H9 (cell line): ENCODE measurements around the gene CACHD1. TPM values are rescaled to one million over a fixed set of nuclear protein-coding genes. Genes with fewer than 3 reads are reported as not detected.

Experiments used
- DNase-seq: peaks from one replicate; pipeline ENCODE4 v3.0.0-alpha.2; 2017
- H2AFZ ChIP-seq: one replicate; pipeline ENCODE4 v1.6.1; 2013; ENCODE audit warnings: mild to moderate bottlenecking, low read length, control low read depth, moderate library complexity
- H2AK5ac ChIP-seq: 2 replicates; pipeline ENCODE4 v1.6.1; 2013; ENCODE audit warnings: low read length, control low read depth, mixed read lengths; ENCODE audit not compliant: insufficient read length
- H2BK120ac ChIP-seq: one replicate; pipeline ENCODE4 v1.6.1; 2013; ENCODE audit warnings: low read depth, mild to moderate bottlenecking, low read length, control low read depth, inconsistent platforms; ENCODE audit not compliant: poor library complexity, severe bottlenecking
- H2BK12ac ChIP-seq: 2 replicates; pipeline ENCODE4 v1.6.1; 2013; ENCODE audit warnings: low read length, control low read depth, mixed read lengths, low read depth; ENCODE audit not compliant: insufficient read length
- H2BK15ac ChIP-seq: 2 replicates; pipeline ENCODE4 v1.6.1; 2013; ENCODE audit warnings: low read depth, low read length, control low read depth
- H2BK20ac ChIP-seq: one replicate; pipeline ENCODE4 v1.6.1; 2013; ENCODE audit warnings: low read depth, mild to moderate bottlenecking, low read length, control low read depth, inconsistent platforms; ENCODE audit not compliant: poor library complexity, severe bottlenecking
- H2BK5ac ChIP-seq: 2 replicates; pipeline ENCODE4 v1.6.1; 2013; ENCODE audit warnings: low read length, control low read depth, mixed read lengths; ENCODE audit not compliant: insufficient read length
- H3K14ac ChIP-seq: 2 replicates; pipeline ENCODE4 v1.6.1; 2013; ENCODE audit warnings: low read length, control low read depth; ENCODE audit not compliant: insufficient read depth
- H3K18ac ChIP-seq: 2 replicates; pipeline ENCODE4 v1.6.1; 2013; ENCODE audit warnings: low read depth, mild to moderate bottlenecking, mixed read lengths, low read length, control low read depth; ENCODE audit not compliant: insufficient read length
- H3K23ac ChIP-seq: 2 replicates; pipeline ENCODE4 v1.6.1; 2013; ENCODE audit warnings: low read length, control low read depth, mixed read lengths, low read depth; ENCODE audit not compliant: insufficient read length
- H3K23me2 ChIP-seq: 2 replicates; pipeline ENCODE4 v1.6.1; 2013; ENCODE audit warnings: low read depth, mild to moderate bottlenecking, mixed read lengths, low read length, control low read depth; ENCODE audit not compliant: insufficient read length, poor library complexity, severe bottlenecking
- H3K27ac ChIP-seq: 2 replicates; pipeline ENCODE4 v1.5.1; 2013; ENCODE audit warnings: low read length, control low read depth, mixed read lengths, low read depth; ENCODE audit not compliant: insufficient read length
- H3K27me3 ChIP-seq: 2 replicates; pipeline ENCODE4 v1.6.1; 2013; ENCODE audit warnings: low read length, control low read depth, inconsistent platforms; ENCODE audit not compliant: insufficient read depth
- H3K4ac ChIP-seq: 2 replicates; pipeline ENCODE4 v1.6.1; 2013; ENCODE audit warnings: low read depth, mild to moderate bottlenecking, control low read depth, inconsistent platforms, low read length, moderate library complexity
- H3K4me1 ChIP-seq: 2 replicates; pipeline ENCODE4 v1.6.1; 2013; ENCODE audit warnings: low read length, control low read depth, inconsistent platforms; ENCODE audit not compliant: insufficient read depth
- H3K4me2 ChIP-seq: 2 replicates; pipeline ENCODE4 v1.6.1; 2013; ENCODE audit warnings: low read length, control low read depth, mixed read lengths; ENCODE audit not compliant: insufficient read length, insufficient read depth
- H3K56ac ChIP-seq: 2 replicates; pipeline ENCODE4 v1.6.1; 2013; ENCODE audit warnings: low read depth, mild to moderate bottlenecking, mixed read lengths, low read length, control low read depth; ENCODE audit not compliant: insufficient read length
- H3K79me1 ChIP-seq: 2 replicates; pipeline ENCODE4 v1.6.1; 2013; ENCODE audit warnings: low read depth, mild to moderate bottlenecking, moderate library complexity, low read length, control low read depth, inconsistent platforms; ENCODE audit not compliant: insufficient read depth, poor library complexity, severe bottlenecking
- H3K79me2 ChIP-seq: 2 replicates; pipeline ENCODE4 v1.6.1; 2013; ENCODE audit warnings: low read length, control low read depth, inconsistent platforms; ENCODE audit not compliant: insufficient read depth
- H3K9ac ChIP-seq: 2 replicates; pipeline ENCODE4 v1.6.1; 2013; ENCODE audit warnings: low read length, control low read depth, mixed read lengths; ENCODE audit not compliant: insufficient read length; ENCODE audit errors: extremely low read depth
- H3K9me3 ChIP-seq: one replicate; pipeline ENCODE4 v1.6.1; 2013; ENCODE audit warnings: low read depth, low read length, inconsistent platforms; ENCODE audit not compliant: control insufficient read depth
- H3T11ph ChIP-seq: one replicate; pipeline ENCODE4 v1.6.1; 2013; ENCODE audit warnings: mild to moderate bottlenecking, low read length, control low read depth, inconsistent platforms
- H4K20me1 ChIP-seq: one replicate; pipeline ENCODE4 v1.6.1; 2013; ENCODE audit not compliant: control insufficient read depth, insufficient read length, insufficient read depth
- H4K5ac ChIP-seq: 2 replicates; pipeline ENCODE4 v1.6.1; 2013; ENCODE audit warnings: low read depth, mild to moderate bottlenecking, mixed read lengths, low read length, control low read depth; ENCODE audit not compliant: insufficient read length
- H4K8ac ChIP-seq: replicated peaks from 2 replicates; pipeline ENCODE4 v1.6.1; 2013; ENCODE audit warnings: low read length, control low read depth, mixed read lengths, low read depth; ENCODE audit not compliant: insufficient read length
- H4K91ac ChIP-seq: 2 replicates; pipeline ENCODE4 v1.6.1; 2013; ENCODE audit warnings: low read depth, mild to moderate bottlenecking, moderate library complexity, mixed read lengths, low read length, control low read depth; ENCODE audit not compliant: insufficient read length
- H3K27ac Mint-ChIP-seq, 3 experiments: 2 replicates in 2 of 3; 3 replicates in 1 of 3; pipeline ENCODE4 v1.8.0; 2020 to 2021; ENCODE audit warnings: mixed read lengths in 3 of 3, mild to moderate bottlenecking in 1 of 3, moderate library complexity in 1 of 3
- H3K27me3 Mint-ChIP-seq: 2 replicates; pipeline ENCODE4 v1.8.0; 2021; ENCODE audit warnings: low read depth, mild to moderate bottlenecking, moderate library complexity, mixed read lengths
- H3K36me3 Mint-ChIP-seq, 3 experiments: 2 replicates in 2 of 3; 3 replicates in 1 of 3; pipeline ENCODE4 v1.8.0; 2020 to 2021; ENCODE audit warnings: low read depth in 3 of 3, mixed read lengths in 3 of 3; ENCODE audit not compliant: insufficient read depth in 1 of 3
- H3K4me1 Mint-ChIP-seq, 2 experiments: 2 replicates each; pipeline ENCODE4 v1.8.0; 2020; ENCODE audit warnings: mixed read lengths in 2 of 2
- H3K4me3 Mint-ChIP-seq, 2 experiments: 2 replicates in 1 of 2; 3 replicates in 1 of 2; pipeline ENCODE4 v1.8.0; 2020 to 2021; ENCODE audit warnings: mild to moderate bottlenecking in 2 of 2, mixed read lengths in 2 of 2, moderate library complexity in 1 of 2
- H3K9me3 Mint-ChIP-seq, 2 experiments: 2 replicates in 1 of 2; 3 replicates in 1 of 2; pipeline ENCODE4 v1.8.0; 2020; ENCODE audit warnings: mild to moderate bottlenecking in 2 of 2, mixed read lengths in 2 of 2, moderate library complexity in 1 of 2
- CTCF ChIP-seq: fragments of 200-600 bp; sonication (generic); conservative IDR thresholded peaks from 3 replicates; pipeline ENCODE4 v1.8.0; 2021; ENCODE audit warnings: antibody characterized with exemption, mild to moderate bottlenecking
- WGBS: extraction: QIAGEN DNeasy Blood & Tissue Kit; methylation state at CpG from one replicate; pipeline ENCODE4 v1.1.7; 2013; ENCODE audit warnings: missing lambda C conversion rate, low lambda C conversion rate, mixed read lengths; ENCODE audit not compliant: insufficient read length; ENCODE audit errors: extremely low coverage; 5-methylcytosine and 5-hydroxymethylcytosine counted together
- total RNA-seq: library from RNA; stranded (reverse); gene quantifications from 2 replicates; pipeline ENCODE4 v1.2.1, GENCODE V29; 2021

Gene CACHD1
- total RNA-seq, 1 experiment from 2014 or later: 94.2 TPM

GRCh38 chr1:64483731-64484414 is 13.9 kb downstream of the CACHD1 start:
- Mint-ChIP-seq H3K4me1 (peaks cover 82 to 90% of the 10 kb centered on the region in 2 experiments), H3K27ac (peak overlapping the region; percentile 53 to 73 (median 60); a peak in 5 of 7 replicates), H3K27me3 (no peaks in the 10 kb centered on the region), H3K9me3 (no peaks in the 10 kb centered on the region), H3K4me3 (no peak overlapping the region), H3K36me3 (peaks cover 0 to 3% (median 0%) of the 10 kb centered on the region in 3 experiments; a peak in 4 of 7 replicates)
- H3T11ph ChIP-seq: no peak overlapping the region
- H2AK5ac ChIP-seq: no peak overlapping the region
- H3K4ac ChIP-seq: no peak overlapping the region
- no peak overlapping the region for H3K4me2 ChIP-seq
- no peak overlapping the region for H3K23ac ChIP-seq
- DNase-seq: peak; percentile 57
- H3K14ac ChIP-seq: no peak overlapping the region
- H2BK15ac ChIP-seq: no peak overlapping the region
- WGBS: no CpG with 5 or more reads among the region's 7 CpGs
- H3K27ac ChIP-seq: no peak overlapping the region
- TF ChIP-seq CTCF: no peak
- H2BK120ac ChIP-seq: no peak overlapping the region
- no peak overlapping the region for H4K8ac ChIP-seq
- H2AFZ ChIP-seq: no peak overlapping the region
- no peaks in the 10 kb centered on the region for H4K20me1 ChIP-seq
- no peaks in the 10 kb centered on the region for H3K79me1 ChIP-seq
- H2BK5ac ChIP-seq: no peak overlapping the region
- no peak overlapping the region for H3K9ac ChIP-seq
- H3K9me3 ChIP-seq: no peaks in the 10 kb centered on the region
- peaks cover 13% of the 10 kb centered on the region; the same call in 1 of the 2 replicates for H3K4me1 ChIP-seq
- H3K23me2 ChIP-seq: no peaks in the 10 kb centered on the region
- H3K56ac ChIP-seq: no peak overlapping the region
- no peak overlapping the region for H3K18ac ChIP-seq
- peaks cover 19% of the 10 kb centered on the region; the same call in 1 of the 2 replicates for H3K79me2 ChIP-seq
- no peaks in the 10 kb centered on the region for H3K27me3 ChIP-seq
- no peak overlapping the region for H4K91ac ChIP-seq
- H2BK20ac ChIP-seq: no peak overlapping the region
- H4K5ac ChIP-seq: no peak overlapping the region
- H2BK12ac ChIP-seq: no peak overlapping the region
